SU-DHL-6 (cell line): ENCODE data around the gene HMGN4.

Experiments
- EZH2phosphoT487 ChIP-seq: fragments of 200-600 bp; sonication (generic), shearing (Covaris generic); conservative IDR thresholded peaks from 2 replicates; pipeline ENCODE4 v1.6.1; 2018; ENCODE audit warnings: mild to moderate bottlenecking, antibody characterized with exemption, low read length, moderate library complexity, mixed read lengths
- TF ChIP-seq, protein P1 (sequence below): fragments of 200-600 bp; sonication (generic); IDR thresholded peaks from one replicate; pipeline ENCODE4 v1.5.1; 2017; ENCODE audit warnings: antibody characterized with exemption, mild to moderate bottlenecking, low read length, moderate library complexity; ENCODE audit not compliant: insufficient read depth, poor library complexity, severe bottlenecking

DNA sequence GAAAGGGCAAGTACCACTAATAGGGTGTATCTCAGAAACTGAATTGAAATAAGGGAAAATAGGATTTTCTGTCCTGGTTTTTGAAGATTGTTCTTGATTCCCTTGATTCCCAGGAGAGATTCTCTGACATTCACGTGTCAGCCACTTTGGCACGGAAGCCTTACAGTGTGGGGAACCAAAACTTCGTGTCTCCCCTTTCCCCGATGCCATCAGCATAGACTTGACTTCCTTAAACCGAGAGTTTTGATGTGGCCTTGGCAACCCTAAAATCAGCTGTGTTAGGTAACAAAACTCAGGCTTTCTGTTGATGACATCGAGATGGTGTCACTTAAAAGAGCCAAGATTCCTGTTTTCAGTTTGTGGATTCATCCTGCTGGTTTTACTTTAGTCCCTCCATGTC, 7.5 kb downstream of the HMGN4 start:
- TF ChIP-seq, protein P1, sequence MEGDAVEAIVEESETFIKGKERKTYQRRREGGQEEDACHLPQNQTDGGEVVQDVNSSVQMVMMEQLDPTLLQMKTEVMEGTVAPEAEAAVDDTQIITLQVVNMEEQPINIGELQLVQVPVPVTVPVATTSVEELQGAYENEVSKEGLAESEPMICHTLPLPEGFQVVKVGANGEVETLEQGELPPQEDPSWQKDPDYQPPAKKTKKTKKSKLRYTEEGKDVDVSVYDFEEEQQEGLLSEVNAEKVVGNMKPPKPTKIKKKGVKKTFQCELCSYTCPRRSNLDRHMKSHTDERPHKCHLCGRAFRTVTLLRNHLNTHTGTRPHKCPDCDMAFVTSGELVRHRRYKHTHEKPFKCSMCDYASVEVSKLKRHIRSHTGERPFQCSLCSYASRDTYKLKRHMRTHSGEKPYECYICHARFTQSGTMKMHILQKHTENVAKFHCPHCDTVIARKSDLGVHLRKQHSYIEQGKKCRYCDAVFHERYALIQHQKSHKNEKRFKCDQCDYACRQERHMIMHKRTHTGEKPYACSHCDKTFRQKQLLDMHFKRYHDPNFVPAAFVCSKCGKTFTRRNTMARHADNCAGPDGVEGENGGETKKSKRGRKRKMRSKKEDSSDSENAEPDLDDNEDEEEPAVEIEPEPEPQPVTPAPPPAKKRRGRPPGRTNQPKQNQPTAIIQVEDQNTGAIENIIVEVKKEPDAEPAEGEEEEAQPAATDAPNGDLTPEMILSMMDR = no peak
- TF ChIP-seq EZH2phosphoT487 = no peak
